Muscle layer of duodenum (tissue), 2 donors: Measurements from ENCODE around the gene VSTM2L.

Experiments used
- H3K27ac ChIP-seq: one replicate; pipeline ENCODE4 v1.7.0; 2013; ENCODE audit warnings: mild to moderate bottlenecking, low read length
- H3K27me3 ChIP-seq: one replicate; pipeline ENCODE4 v1.7.0; 2013; ENCODE audit warnings: low read depth, mild to moderate bottlenecking, control low read depth, low read length
- H3K36me3 ChIP-seq, 2 donors: one replicate each; pipeline ENCODE4 v1.7.0; 2013; ENCODE audit warnings: low read length in 2 of 2, control low read depth in 1 of 2, mild to moderate bottlenecking in 1 of 2; ENCODE audit not compliant: insufficient read depth in 2 of 2, control insufficient read depth in 1 of 2
- H3K4me1 ChIP-seq, 2 donors: one replicate each; pipeline ENCODE4 v1.7.0; 2013; ENCODE audit warnings: low read length in 2 of 2, mild to moderate bottlenecking in 2 of 2, control low read depth in 1 of 2, moderate library complexity in 1 of 2; ENCODE audit not compliant: insufficient read depth in 2 of 2, control insufficient read depth in 1 of 2
- H3K4me3 ChIP-seq, 2 donors: one replicate each; pipeline ENCODE4 v1.7.0; 2013; ENCODE audit warnings: low read length in 2 of 2, low read depth in 1 of 2, mild to moderate bottlenecking in 1 of 2
- H3K9me3 ChIP-seq, 2 donors: one replicate each; pipeline ENCODE4 v1.7.0; 2013; ENCODE audit warnings: low read length in 2 of 2, control low read depth in 1 of 2, mild to moderate bottlenecking in 1 of 2; ENCODE audit not compliant: control insufficient read depth in 1 of 2
- donor health status: healthy.

The VSTM2L gene

GRCh38 chr20:37880726-37881591 lies 22.0 kb upstream of the VSTM2L start:
- Histone ChIP-seq H3K9me3 (no peaks in the 10 kb centered on the region), H3K27ac (no peak overlapping the region), H3K36me3 (no peaks in the 10 kb centered on the region), H3K27me3 (no peaks in the 10 kb centered on the region), H3K4me3 (no peak overlapping the region), H3K4me1 (no peaks in the 10 kb centered on the region)

GRCh38 chr20:37881601-37882343 lies 21.2 kb upstream of the VSTM2L start:
- H3K27me3 ChIP-seq: no peaks in the 10 kb centered on the region
- no peaks in the 10 kb centered on the region for H3K4me1 ChIP-seq
- no peaks in the 10 kb centered on the region for H3K36me3 ChIP-seq
- no peaks in the 10 kb centered on the region for H3K9me3 ChIP-seq
- no peak overlapping the region for H3K4me3 ChIP-seq
- H3K27ac ChIP-seq: no peak overlapping the region

DNA sequence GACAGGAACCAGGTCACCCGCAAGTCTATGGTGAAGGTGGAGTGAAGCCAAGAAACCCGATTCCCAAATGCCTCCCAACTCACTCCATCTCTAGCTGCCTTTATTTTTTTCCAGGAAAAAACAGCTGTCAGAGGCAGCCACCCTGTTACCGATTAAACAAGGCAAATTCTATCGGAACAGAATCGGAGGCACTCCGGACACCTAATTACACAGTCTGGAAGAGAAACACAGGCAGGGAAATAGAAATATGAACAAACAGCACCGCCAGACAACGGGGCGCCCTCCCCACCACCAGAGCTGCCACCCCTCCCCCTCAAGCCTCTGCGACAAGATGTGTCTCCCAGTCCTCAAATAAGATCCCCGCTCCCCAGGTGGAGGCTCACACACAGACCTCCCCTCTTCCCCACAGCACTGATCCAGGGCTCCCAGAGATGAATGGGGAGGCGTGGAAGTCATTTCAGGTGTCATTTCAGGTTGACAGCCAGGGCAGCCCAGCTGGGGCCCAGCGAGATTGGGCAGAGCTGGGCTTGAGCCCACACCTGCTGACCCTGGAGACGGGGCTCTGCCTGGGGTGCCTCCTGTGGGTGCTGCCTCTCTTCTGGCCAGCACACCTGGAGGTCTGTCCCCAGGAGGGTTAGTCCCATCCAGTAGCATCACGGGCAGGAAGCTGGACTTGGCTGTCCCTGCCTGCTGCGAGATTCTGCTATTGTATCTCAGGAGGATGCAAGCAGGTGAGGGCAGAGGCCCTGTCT lies 19.8 kb upstream of the VSTM2L start:
- Histone ChIP-seq H3K36me3 (no peaks in the 10 kb centered on the region), H3K27ac (no peak overlapping the region), H3K4me1 (no peaks in the 10 kb centered on the region), H3K4me3 (no peak overlapping the region), H3K27me3 (no peaks in the 10 kb centered on the region), H3K9me3 (no peaks in the 10 kb centered on the region)

GRCh38 chr20:37885042-37885441 lies 17.9 kb upstream of the VSTM2L start:
- Histone ChIP-seq H3K27me3 (no peaks in the 10 kb centered on the region), H3K27ac (no peak overlapping the region), H3K4me1 (no peaks in the 10 kb centered on the region), H3K36me3 (no peaks in the 10 kb centered on the region), H3K9me3 (no peaks in the 10 kb centered on the region), H3K4me3 (no peak overlapping the region)

GRCh38 chr20:37885593-37886503 lies 17.1 kb upstream of the VSTM2L start:
- H3K4me3 ChIP-seq: no peak overlapping the region
- H3K27ac ChIP-seq: no peak overlapping the region
- H3K27me3 ChIP-seq: no peaks in the 10 kb centered on the region
- no peaks in the 10 kb centered on the region for H3K9me3 ChIP-seq
- H3K4me1 ChIP-seq: no peaks in the 10 kb centered on the region
- no peaks in the 10 kb centered on the region for H3K36me3 ChIP-seq

DNA sequence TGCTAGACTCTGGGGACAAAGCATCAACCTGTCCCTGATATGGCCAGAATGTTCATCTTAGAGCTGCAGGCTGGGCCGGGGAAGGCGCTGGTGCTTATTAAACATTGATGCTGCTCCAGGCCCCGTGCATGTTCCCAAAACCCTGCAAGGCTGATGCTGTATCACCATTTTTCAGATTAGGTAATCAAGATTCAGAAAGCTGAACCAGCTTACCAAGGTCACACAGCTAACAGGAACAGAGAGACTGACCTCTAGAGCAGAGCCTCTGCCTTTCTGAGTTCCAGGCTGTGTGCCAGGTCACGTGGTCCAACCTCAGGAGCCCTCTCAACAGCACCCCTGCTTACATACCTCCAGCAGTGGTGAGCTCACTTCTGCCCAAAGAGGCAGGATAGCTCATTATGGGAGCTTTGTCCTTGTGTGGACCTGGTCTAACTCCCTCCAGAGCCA lies 16.1 kb upstream of the VSTM2L start:
- Histone ChIP-seq H3K4me1 (no peaks in the 10 kb centered on the region), H3K27me3 (no peaks in the 10 kb centered on the region), H3K36me3 (no peaks in the 10 kb centered on the region), H3K9me3 (no peaks in the 10 kb centered on the region), H3K27ac (no peak overlapping the region), H3K4me3 (no peak overlapping the region)

GRCh38 chr20:37888641-37889040 lies 14.3 kb upstream of the VSTM2L start:
- Histone ChIP-seq H3K36me3 (no peaks in the 10 kb centered on the region), H3K9me3 (no peaks in the 10 kb centered on the region), H3K27me3 (no peaks in the 10 kb centered on the region), H3K4me1 (no peaks in the 10 kb centered on the region), H3K4me3 (no peak overlapping the region), H3K27ac (no peak overlapping the region)

- Histone ChIP-seq H3K4me1 (no peaks in the 10 kb centered on the region), H3K4me3 (no peak overlapping the region), H3K27me3 (no peaks in the 10 kb centered on the region), H3K27ac (no peak overlapping the region), H3K36me3 (no peaks in the 10 kb centered on the region), H3K9me3 (no peaks in the 10 kb centered on the region)
These were observed 12.8 kb upstream of the VSTM2L start for GRCh38 chr20:37890108-37890507.

- no peaks in the 10 kb centered on the region for H3K9me3 ChIP-seq
- no peak overlapping the region for H3K4me3 ChIP-seq
- no peaks in the 10 kb centered on the region for H3K36me3 ChIP-seq
- H3K27me3 ChIP-seq: no peaks in the 10 kb centered on the region
- no peak overlapping the region for H3K27ac ChIP-seq
- no peaks in the 10 kb centered on the region for H3K4me1 ChIP-seq
These were observed 12.3 kb upstream of the VSTM2L start for GRCh38 chr20:37890643-37891042.

DNA sequence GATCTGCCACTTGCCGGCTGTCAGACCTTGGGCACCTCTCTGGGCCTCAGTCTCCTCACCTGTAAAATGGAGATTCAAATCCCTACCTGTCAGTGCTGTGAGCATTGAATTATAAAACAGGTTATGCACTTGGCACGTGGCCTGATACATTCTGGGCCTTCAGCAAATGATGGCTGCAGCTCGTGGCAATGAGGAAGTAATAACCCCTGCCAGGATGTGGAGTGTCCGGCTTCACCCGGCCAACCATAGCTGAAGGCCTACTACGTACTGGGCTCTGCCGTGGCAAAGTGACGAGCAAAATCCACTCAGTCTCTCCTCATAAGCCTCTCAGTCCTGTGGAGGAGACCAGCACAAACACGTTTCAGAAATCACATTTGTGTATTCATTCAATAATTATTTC lies 10.9 kb upstream of the VSTM2L start:
- no peaks in the 10 kb centered on the region for H3K4me1 ChIP-seq
- H3K27ac ChIP-seq: no peak overlapping the region
- no peaks in the 10 kb centered on the region for H3K36me3 ChIP-seq
- no peak overlapping the region for H3K4me3 ChIP-seq
- no peaks in the 10 kb centered on the region for H3K9me3 ChIP-seq
- no peaks in the 10 kb centered on the region for H3K27me3 ChIP-seq
